ENCODE data around the gene GRB2.
"Not testable (repeated sequence)": the region's sequence is repeated elsewhere in the genome, so short reads cannot be mapped to it uniquely, and the experiment has no call there.

Gene GRB2

GRCh38 chr17:75387771-75388170 is 17.7 kb downstream of the GRB2 start:
- DNase-seq: no peak
- Histone ChIP-seq H3K4me3 (no peak overlapping the region), H3K27ac (no peak overlapping the region), H3K36me3 (no peaks in the 10 kb centered on the region), H3K27me3 (no peaks in the 10 kb centered on the region), H3K4me1 (peaks cover 0 to 42% (median 21%) of the 10 kb centered on the region in 4 donors), H3K9me3 (no peaks in the 10 kb centered on the region)
- intact Hi-C loops (cut with DNase I; ENCODE audit: low total_unique reads): no loop called here
- no peak for TF ChIP-seq CTCF (IDR thresholded peaks at IDR 0.05)

DNA sequence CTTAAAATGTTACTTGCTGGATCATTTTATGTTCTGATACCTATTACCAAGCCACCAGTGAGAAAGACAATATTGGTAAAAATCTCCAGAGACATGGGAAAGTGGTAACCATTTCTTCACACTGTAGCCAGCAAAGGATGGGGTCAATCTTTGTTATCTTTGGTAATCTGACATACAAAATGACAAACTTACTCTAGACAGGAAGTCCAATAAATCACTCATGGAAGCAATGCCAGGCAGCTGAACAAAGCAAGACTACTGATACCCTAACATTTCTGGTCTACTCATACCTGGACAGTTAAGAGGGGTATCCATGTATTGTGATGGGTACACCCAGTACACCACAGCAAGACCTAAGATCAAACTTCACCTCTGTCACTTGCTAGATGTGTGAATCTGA is 19.0 kb downstream of the GRB2 start:
- intact Hi-C loops (cut with DNase I; ENCODE audit: low total_unique reads): no loop called here
- peaks cover 0 to 29% (median 12%) of the 10 kb centered on the region in 4 donors for H3K4me1 ChIP-seq
- no peak for TF ChIP-seq CTCF (IDR thresholded peaks at IDR 0.05)

GRCh38 chr17:75384751-75385150 is 20.7 kb downstream of the GRB2 start:
- TF ChIP-seq CTCF (IDR thresholded peaks at IDR 0.05): no peak

More for the DNA sequence above, 19.0 kb downstream of the GRB2 start:
- H3K9me3 ChIP-seq: no peaks in the 10 kb centered on the region
- DNase-seq: no peak
- no peaks in the 10 kb centered on the region for H3K27me3 ChIP-seq
- H3K4me3 ChIP-seq: no peak overlapping the region
- H3K27ac ChIP-seq: no peak overlapping the region
- no peaks in the 10 kb centered on the region for H3K36me3 ChIP-seq

GRCh38 chr17:75383842-75384195 is 21.7 kb downstream of the GRB2 start:
- DNase-seq: no peak
- peaks cover 0 to 16% (median 0%) of the 10 kb centered on the region in 4 donors for H3K4me1 ChIP-seq
- no peaks in the 10 kb centered on the region for H3K36me3 ChIP-seq
- no peak overlapping the region for H3K27ac ChIP-seq
- no peak overlapping the region for H3K4me3 ChIP-seq
- no peaks in the 10 kb centered on the region for H3K27me3 ChIP-seq
- TF ChIP-seq CTCF (IDR thresholded peaks at IDR 0.05): no peak
- intact Hi-C loops (cut with DNase I; ENCODE audit: low total_unique reads): no loop called here
- H3K9me3 ChIP-seq: no peaks in the 10 kb centered on the region

More at GRCh38 chr17:75384751-75385150, 20.7 kb downstream of the GRB2 start:
- Histone ChIP-seq H3K27me3 (no peaks in the 10 kb centered on the region), H3K9me3 (no peaks in the 10 kb centered on the region), H3K27ac (no peak overlapping the region), H3K36me3 (no peaks in the 10 kb centered on the region), H3K4me1 (peaks cover 0 to 17% (median 0%) of the 10 kb centered on the region in 4 donors), H3K4me3 (no peak overlapping the region)
- intact Hi-C loops (cut with DNase I; ENCODE audit: low total_unique reads): no loop called here
- DNase-seq: no peak

DNA sequence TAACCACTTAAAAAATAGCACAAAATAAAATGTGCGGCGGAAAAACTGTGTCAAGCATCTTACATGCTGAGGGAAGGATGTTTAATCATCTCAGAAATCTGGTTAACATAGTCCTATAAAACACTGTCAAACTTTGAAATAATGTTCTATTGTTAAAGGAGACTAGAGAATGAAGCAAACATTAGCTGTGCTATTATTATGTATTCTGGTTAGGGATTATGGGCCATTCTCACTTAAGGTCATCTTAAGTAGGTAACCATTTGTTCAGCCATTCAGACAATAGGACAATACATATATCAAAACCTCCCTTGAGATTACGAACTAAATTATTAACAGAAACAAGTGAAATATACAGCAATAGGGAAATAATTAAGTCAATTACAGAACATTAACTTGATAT is 24.7 kb downstream of the GRB2 start:
- Histone ChIP-seq H3K4me3 (no peak overlapping the region), H3K4me1 (peaks cover 0 to 16% (median 0%) of the 10 kb centered on the region in 4 donors), H3K9me3 (no peaks in the 10 kb centered on the region), H3K36me3 (peaks cover 0 to 11% (median 0%) of the 10 kb centered on the region in 3 donors), H3K27ac (no peak overlapping the region), H3K27me3 (no peaks in the 10 kb centered on the region)
- intact Hi-C loops (cut with DNase I; ENCODE audit: low total_unique reads): no loop called here
- TF ChIP-seq CTCF (IDR thresholded peaks at IDR 0.05): no peak
- DNase-seq: no peak

DNA sequence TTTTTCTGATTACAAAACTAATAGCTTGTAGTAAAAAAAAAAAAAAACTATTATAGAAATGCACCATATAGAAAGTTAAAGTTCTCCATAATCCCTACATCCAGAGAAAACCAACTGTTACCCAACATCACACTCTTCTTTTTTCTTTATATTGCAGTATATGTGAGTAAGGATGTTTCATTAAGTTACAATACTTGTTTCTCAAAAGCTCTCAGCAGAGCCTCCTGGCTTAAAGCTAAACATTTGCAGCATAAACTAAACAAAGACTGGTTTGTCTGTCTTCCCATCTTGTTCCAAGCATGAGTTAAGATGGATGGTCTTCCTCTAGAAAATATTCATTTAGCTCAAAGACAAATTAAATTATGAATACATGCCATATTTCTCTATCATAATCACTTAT is 25.2 kb downstream of the GRB2 start:
- intact Hi-C loops (cut with DNase I; ENCODE audit: low total_unique reads): no loop called here
- Histone ChIP-seq H3K27ac (no peak overlapping the region), H3K4me1 (peaks cover 0 to 15% (median 0%) of the 10 kb centered on the region in 4 donors), H3K36me3 (peaks cover 0 to 11% (median 0%) of the 10 kb centered on the region in 3 donors), H3K4me3 (no peak overlapping the region), H3K9me3 (no peaks in the 10 kb centered on the region), H3K27me3 (no peaks in the 10 kb centered on the region)
- no peak for DNase-seq
- TF ChIP-seq CTCF (IDR thresholded peaks at IDR 0.05): no peak

DNA sequence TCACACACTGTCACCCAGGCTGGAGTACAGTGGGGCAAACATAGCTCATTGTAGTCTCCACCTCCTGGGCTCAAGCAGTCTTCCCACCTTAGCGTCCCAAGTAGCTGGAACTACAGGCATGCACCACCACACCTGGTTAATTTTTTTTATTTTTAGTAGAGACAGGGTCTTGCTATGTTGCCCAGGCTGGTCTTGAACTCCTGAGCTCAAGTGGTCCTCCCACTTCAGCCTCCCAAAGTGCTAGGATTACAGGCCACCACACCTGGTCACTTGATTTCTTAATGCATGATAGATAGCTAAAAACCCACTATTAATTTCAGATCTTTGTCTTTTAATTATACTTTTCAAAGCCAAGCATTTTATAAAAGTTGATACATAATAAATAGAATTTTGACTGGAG is 26.1 kb downstream of the GRB2 start:
- DNase-seq; H3K9me3 ChIP-seq; H3K27me3 ChIP-seq; H3K4me3 ChIP-seq; H3K27ac ChIP-seq; intact Hi-C loops (cut with DNase I; ENCODE audit: low total_unique reads): not testable (repeated sequence)
- peaks cover 0 to 16% (median 0%) of the 10 kb centered on the region in 3 donors for H3K36me3 ChIP-seq
- peaks cover 0 to 11% (median 0%) of the 10 kb centered on the region in 4 donors for H3K4me1 ChIP-seq

All from tibial artery (tissue), 4 donors.